Thymus (tissue), 11 donors: ENCODE measurements around the gene DDA1. TPM values are rescaled to one million over a fixed set of nuclear protein-coding genes. Genes with fewer than 3 reads are reported as not detected.

Experiments
- DNase-seq, 9 donors: peaks; one replicate each; pipeline ENCODE4 v3.0.0-alpha.2; 2013; ENCODE audit warnings: low spot score in 9 of 9, low read depth in 6 of 9, missing footprints in 1 of 9
- H3K27ac ChIP-seq, 2 donors: one replicate each; pipeline ENCODE4 v1.5.1; 2013; ENCODE audit warnings: control low read depth in 1 of 2, low read depth in 1 of 2, low read length in 1 of 2, mild to moderate bottlenecking in 1 of 2, moderate library complexity in 1 of 2
- H3K27me3 ChIP-seq, 2 donors: one replicate each; pipeline ENCODE4 v1.5.1; 2013; ENCODE audit warnings: low read length in 1 of 2; ENCODE audit not compliant: control insufficient read depth in 2 of 2, insufficient read depth in 1 of 2
- H3K36me3 ChIP-seq, 2 donors: one replicate each; pipeline ENCODE4 v1.5.1; 2013; ENCODE audit warnings: low read length in 1 of 2, mild to moderate bottlenecking in 1 of 2, moderate library complexity in 1 of 2; ENCODE audit not compliant: control insufficient read depth in 2 of 2, insufficient read depth in 2 of 2
- H3K4me1 ChIP-seq, 2 donors: one replicate each; pipeline ENCODE4 v1.5.1; 2013; ENCODE audit warnings: low read length in 2 of 2; ENCODE audit not compliant: control insufficient read depth in 2 of 2, insufficient read depth in 2 of 2
- H3K4me3 ChIP-seq, 2 donors: one replicate each; pipeline ENCODE4 v1.5.1; 2013; ENCODE audit warnings: low read length in 2 of 2, control low read depth in 1 of 2, mild to moderate bottlenecking in 1 of 2
- H3K9me3 ChIP-seq, 2 donors: one replicate each; pipeline ENCODE4 v1.5.1; 2013; ENCODE audit warnings: low read length in 1 of 2, mild to moderate bottlenecking in 1 of 2; ENCODE audit not compliant: control insufficient read depth in 2 of 2, insufficient read depth in 1 of 2
- WGBS: extraction: QIAGEN DNeasy Blood & Tissue Kit; methylation state at CpG from one replicate; pipeline ENCODE4 v1.1.7; 2013; 5-methylcytosine and 5-hydroxymethylcytosine counted together
- polyA plus RNA-seq: library from polyadenylated mRNA; stranded (reverse); fragments of 200-250 nt; gene quantifications from one replicate; pipeline ENCODE4 v1.2.3, GENCODE V29; 2013
- total RNA-seq: library from RNA; stranded (reverse); fragments of 120-200 nt; gene quantifications from one replicate; pipeline ENCODE4 v1.2.4, GENCODE V29; 2013
- donor health status: healthy.

DDA1 gene
- total and polyA plus RNA-seq, 2 donors = 23.5 to 51.7 TPM

DNA sequence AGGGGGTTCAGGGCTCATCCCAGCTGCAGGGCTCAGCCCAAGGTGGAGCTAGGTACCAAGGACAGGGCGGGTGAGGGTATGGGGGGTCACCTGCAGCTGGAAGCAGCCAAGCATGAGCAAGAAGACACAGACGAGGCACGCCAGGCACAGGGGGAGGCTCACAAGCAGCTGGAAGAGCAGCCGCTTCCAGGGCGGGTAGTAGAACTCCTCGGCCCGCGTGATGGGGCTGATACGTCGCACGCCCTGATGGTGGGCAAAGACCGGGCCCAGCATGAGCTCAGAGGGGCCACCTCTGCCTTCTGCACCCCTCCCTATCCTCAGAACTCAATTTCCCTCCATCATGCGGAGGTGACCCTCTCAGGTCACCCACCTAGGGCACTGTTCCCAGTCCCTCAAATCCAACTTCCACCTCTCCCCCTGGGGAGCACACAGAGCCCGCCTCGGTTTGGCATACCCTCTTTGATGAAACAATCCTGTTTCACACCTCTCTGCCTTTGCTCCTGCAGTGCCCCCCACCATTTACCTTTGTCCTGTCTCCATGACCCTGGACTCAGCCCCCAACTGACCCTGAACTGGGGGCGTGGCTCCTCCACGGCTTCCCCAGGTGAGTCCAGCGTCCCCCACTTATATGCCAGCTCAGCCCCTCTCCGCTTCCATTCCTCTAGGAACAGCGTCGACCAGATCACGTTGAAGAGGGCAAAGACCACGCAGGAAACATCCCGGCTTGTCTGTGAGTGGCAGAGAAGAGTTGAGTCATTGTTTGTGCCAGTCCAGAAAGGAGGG is 21.1 kb downstream of the DDA1 start:
- Histone ChIP-seq H3K4me1 (peaks cover 19 to 44% of the 10 kb centered on the region in 2 donors), H3K9me3 (peaks cover 0 to 12% of the 10 kb centered on the region in 2 donors), H3K27me3 (peaks cover 0 to 24% of the 10 kb centered on the region in 2 donors), H3K27ac (no peak overlapping the region), H3K36me3 (peaks cover 3 to 20% of the 10 kb centered on the region in 2 donors), H3K4me3 (no peak overlapping the region)
- DNase-seq = no peak
- whole genome bisulfite sequencing = 95% methylated on average over 24 of the region's 24 CpGs

DNA sequence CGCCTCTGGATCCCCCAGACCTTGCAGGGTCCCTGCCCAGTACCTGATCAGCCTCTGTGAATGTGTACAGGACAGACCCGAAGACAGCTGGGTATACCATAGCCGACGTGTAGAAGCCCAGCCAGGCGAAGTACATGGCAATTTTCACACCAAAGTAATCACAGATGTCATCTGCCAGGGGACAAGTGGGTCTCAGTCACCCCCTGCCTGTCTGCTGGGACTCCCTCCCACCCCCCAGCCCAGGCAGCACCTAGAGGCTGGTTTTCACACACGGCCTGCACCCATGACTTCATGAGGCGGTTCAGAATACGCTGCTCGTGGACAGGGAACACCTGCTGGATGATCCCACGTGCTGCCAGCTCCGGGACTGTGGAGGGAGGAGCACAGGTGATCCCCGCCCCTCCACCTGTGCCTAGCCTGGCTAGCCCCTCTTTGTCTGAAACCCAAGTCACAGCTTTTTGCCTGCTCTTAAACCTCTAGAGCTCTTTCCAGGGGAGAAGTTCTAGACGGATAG is 21.7 kb downstream of the DDA1 start:
- WGBS = 93% methylated on average over 13 of the region's 13 CpGs
- Histone ChIP-seq H3K36me3 (peaks cover 2 to 20% of the 10 kb centered on the region in 2 donors), H3K4me3 (no peak overlapping the region), H3K27me3 (peaks cover 0 to 24% of the 10 kb centered on the region in 2 donors), H3K4me1 (peaks cover 19 to 49% of the 10 kb centered on the region in 2 donors), H3K27ac (no peak overlapping the region), H3K9me3 (peaks cover 0 to 12% of the 10 kb centered on the region in 2 donors)
- DNase-seq = no peak

DNA sequence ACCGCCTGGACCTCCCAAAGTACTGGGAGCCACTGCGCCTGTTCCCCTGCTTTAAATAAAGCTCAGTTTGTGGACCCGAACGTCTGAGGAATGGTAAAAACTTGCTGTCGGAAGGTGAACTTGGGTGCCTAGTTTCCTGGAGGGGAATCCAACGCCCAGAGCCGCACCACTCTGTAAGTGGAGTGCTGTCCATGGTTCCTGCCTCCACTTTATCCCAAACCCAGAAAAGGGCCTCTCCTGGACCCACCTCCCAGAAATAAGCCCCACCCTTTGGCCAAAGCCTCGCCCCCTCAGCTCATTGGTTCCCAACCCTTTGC is 23.0 kb downstream of the DDA1 start:
- Histone ChIP-seq H3K36me3 (peaks cover 0 to 15% of the 10 kb centered on the region in 2 donors), H3K27ac (no peak overlapping the region), H3K4me3 (no peak overlapping the region), H3K27me3 (peaks cover 0 to 24% of the 10 kb centered on the region in 2 donors), H3K9me3 (peaks cover 0 to 12% of the 10 kb centered on the region in 2 donors), H3K4me1 (peaks cover 19 to 56% of the 10 kb centered on the region in 2 donors)
- 98% methylated on average over 8 of the region's 8 CpGs for WGBS
- DNase-seq = no peak

DNA sequence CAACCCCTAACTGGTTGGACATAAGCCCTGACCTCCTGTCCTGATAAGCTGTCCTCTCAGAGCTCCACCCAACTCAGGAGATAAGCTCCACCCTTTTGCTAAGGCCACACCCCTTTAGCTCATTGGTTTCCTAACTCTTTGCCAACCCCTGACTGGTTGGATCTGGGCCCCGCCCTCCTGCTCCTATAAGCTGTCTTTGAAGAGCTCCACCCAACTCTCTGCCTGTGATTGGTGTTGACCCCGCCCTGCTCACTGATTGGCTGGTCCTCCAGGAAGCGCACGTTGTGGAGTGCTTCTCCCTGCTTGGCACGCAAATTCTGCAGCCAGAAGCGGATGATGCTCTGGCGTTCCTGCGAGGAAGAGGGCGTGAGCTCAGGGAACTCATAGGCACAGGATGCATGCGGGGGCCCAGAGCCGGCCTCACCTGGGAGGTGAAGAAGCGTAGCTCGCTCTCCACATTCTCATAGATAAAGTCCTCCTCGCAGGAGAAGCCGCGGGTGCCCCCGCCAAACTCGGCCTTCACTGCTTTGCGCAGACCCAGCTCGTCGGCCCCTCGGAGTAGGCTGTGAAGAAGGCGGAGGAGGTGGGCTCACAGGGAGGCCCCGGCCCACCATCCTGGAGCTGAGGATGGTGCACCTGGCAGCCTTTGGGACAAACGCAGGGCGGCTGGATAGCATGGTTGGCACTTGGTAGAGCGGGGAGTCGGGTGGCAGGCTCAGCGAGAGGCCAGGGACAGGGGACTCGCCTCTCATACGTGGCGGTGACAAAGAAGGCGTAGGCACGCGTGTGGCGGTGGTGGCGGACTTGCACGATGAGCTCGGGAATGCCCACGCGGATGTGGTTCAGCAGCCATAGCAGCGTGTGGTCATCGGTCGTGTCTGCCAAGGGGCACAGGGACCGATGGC is 23.6 kb downstream of the DDA1 start:
- DNase-seq = peak in 1 of 9 donors; percentile 44
- Histone ChIP-seq H3K4me1 (peaks cover 19 to 55% of the 10 kb centered on the region in 2 donors), H3K27ac (no peak overlapping the region), H3K9me3 (peaks cover 0 to 12% of the 10 kb centered on the region in 2 donors), H3K4me3 (no peak overlapping the region), H3K27me3 (peaks cover 0 to 24% of the 10 kb centered on the region in 2 donors), H3K36me3 (peaks cover 0 to 11% of the 10 kb centered on the region in 2 donors)
- WGBS = 98% methylated on average over 45 of the region's 45 CpGs

DNA sequence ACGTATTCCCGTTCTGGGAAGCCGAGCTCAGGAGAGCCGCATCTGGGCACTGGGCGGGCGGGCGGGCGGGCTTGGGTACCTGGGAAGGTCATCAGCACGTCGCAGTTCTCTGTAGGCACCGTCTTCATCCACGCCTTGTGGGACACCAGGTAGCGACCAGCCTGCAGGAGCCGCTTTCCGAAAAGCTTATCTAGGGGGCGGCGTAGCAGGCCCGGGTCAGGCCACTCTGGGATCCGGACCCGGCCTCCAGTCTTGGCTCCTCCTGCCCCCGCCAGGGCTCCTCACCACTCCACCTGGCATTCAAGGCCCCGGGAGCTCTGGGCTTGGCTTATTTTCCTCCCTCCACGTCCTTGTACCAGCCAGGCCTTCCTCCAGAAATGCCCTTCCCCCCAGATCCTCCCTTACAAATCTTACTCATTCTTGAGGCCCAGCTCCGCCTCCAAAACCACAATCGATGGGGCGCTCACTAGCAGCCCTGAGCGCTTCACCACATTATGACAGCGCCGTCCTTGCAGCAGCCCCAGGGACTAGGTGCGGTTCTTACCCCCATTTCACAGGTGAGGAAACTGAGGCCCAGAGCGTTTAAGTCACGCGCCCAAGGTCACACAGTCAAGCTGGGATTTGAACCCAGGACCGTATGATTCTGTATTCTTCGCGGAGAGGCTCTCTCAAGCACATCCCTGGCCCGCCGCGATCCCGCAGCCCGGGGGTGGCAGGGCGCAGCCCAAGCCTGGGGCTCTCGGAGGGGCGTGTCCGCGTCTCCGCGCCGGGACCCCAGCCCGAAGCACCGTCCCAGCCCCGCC is 24.4 kb downstream of the DDA1 start:
- Histone ChIP-seq H3K9me3 (peaks cover 0 to 12% of the 10 kb centered on the region in 2 donors), H3K27me3 (peaks cover 0 to 24% of the 10 kb centered on the region in 2 donors), H3K27ac (peak overlapping the region in 1 of 2 donors; percentile 51), H3K4me3 (peak overlapping the region; percentile 61 to 86), H3K4me1 (peaks cover 17 to 58% of the 10 kb centered on the region in 2 donors), H3K36me3 (peaks cover 1 to 11% of the 10 kb centered on the region in 2 donors)
- DNase-seq = peak in 4 of 9 donors; percentile 54 to 86 (median 65)
- WGBS = 40% methylated on average over 52 of the region's 52 CpGs

DNA sequence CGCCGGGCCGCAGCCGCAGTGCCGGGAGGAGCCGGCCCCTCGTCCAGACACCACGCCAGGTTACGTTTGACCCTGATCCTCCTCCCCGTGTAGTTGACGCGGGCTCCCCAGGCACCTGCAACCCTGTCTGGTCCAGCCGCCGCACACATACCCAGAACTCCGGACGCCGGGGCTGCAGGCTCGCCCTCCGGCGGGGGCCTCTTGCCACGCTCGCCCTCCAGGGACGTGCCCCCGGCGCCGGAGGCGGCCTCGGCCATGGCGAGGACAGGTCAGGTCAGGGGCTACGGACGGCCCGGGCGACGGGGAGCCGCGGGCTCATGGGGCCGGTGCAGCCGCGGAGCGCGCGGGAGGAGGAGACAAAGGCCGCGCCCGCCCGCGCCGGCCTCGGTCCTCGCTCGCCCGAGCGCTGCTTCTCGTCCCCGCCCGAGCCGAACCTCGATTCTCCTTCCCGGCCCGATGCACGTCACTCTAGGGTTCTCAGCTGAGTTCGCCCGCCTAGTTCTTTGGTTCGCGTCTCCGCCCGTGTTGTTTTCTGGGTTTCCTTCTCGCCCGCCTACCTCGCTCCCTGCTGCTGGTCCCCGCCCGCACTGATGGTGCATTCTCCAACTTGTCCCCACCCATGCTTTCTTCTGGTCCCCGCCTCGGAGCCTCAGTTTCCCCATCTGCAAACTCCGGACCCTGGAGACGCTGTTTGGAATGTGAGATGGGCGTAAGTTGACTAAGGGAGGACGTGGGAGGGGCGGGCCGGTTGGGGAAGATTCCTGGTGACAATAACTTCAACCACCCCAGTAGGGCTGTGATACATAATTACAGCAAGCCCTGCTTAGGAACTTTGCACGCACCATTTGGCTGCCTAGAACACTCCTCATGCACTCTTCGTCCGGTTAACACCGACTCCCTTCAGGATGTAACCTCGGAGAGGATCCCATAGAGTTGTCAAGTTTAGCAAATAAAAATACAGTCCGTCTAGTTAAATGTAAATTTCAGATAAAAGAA is 25.3 kb downstream of the DDA1 start, which contains the start of gene ANO8:
Gene ANO8 (minus strand): TSS at position 442 of the 996 bp plus-strand sequence. CDS start 185 bp downstream, at position 257.
- Histone ChIP-seq H3K4me3 (peak within 1 kb of the TSS; percentile 61 to 86), H3K36me3 (peaks cover 7 to 11% of the 10 kb centered on the region in 2 donors), H3K4me1 (peaks cover 8 to 51% of the 10 kb centered on the region in 2 donors), H3K9me3 (peaks cover 0 to 12% of the 10 kb centered on the region in 2 donors), H3K27me3 (peaks cover 0 to 16% of the 10 kb centered on the region in 2 donors), H3K27ac (peak within 1 kb of the TSS in 1 of 2 donors; percentile 51)
- DNase-seq = peak; percentile 93 to 99 (median 96)
- 4% methylated on average over 86 of the region's 86 CpGs for WGBS

DNA sequence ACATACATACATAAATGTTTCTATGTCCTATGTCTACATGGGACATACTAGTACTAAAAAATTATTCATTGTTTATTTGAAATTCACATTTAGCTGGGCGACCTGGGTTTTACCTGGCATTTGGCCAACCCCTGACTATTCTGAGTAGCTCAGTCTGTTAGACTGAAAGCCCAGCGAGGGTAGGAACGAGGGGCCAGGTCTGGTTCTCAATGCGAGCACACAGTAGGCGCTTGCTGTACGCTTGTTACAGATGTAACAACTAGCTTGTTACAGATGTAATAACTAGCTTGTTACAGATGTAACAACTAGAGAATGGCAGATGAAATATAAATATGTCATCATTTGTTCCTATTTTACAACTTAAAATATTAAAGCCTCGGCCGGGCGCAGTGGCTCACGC is 26.2 kb downstream of the DDA1 start:
- WGBS = 82% methylated on average over 10 of the region's 10 CpGs
- peaks cover 0 to 12% of the 10 kb centered on the region in 2 donors for H3K9me3 ChIP-seq
- H3K4me3 ChIP-seq = no peak overlapping the region
- H3K36me3 ChIP-seq = peaks cover 7 to 9% of the 10 kb centered on the region in 2 donors
- peaks cover 8 to 48% of the 10 kb centered on the region in 2 donors for H3K4me1 ChIP-seq
- H3K27me3 ChIP-seq = peaks cover 0 to 8% of the 10 kb centered on the region in 2 donors
- DNase-seq = no peak
- no peak overlapping the region for H3K27ac ChIP-seq
